NCI-H1694 treated with DMSO at 0.1 percent for 48 hours (cell line): ENCODE data around the gene GSTT2B.
"Not testable (repeated sequence)": the region's sequence is repeated elsewhere in the genome, so short reads cannot be mapped to it uniquely, and the experiment has no call there.

Source experiments
- DNase-seq: peaks from one replicate; lab custom pipeline; 2025; lab: John Stamatoyannopoulos, UW

Gene GSTT2B

GRCh38 chr22:23984430-23984829 is 23.4 kb upstream of the GSTT2B start:
- DNase-seq, result peak; percentile 6

GRCh38 chr22:23980567-23980966 is 19.6 kb upstream of the GSTT2B start:
- DNase-seq, result not testable (repeated sequence)

GRCh38 chr22:23979557-23980240 is 18.7 kb upstream of the GSTT2B start, which contains the start of gene GSTT2:
Gene GSTT2 (plus strand): TSS chr22:23980134.
- not testable (repeated sequence) for DNase-seq

GRCh38 chr22:23977304-23977703 is 16.3 kb upstream of the GSTT2B start:
- not testable (repeated sequence) for DNase-seq

- DNase-seq, result not testable (repeated sequence)
These were observed 13.9 kb upstream of the GSTT2B start for GRCh38 chr22:23974836-23975352.

DNA sequence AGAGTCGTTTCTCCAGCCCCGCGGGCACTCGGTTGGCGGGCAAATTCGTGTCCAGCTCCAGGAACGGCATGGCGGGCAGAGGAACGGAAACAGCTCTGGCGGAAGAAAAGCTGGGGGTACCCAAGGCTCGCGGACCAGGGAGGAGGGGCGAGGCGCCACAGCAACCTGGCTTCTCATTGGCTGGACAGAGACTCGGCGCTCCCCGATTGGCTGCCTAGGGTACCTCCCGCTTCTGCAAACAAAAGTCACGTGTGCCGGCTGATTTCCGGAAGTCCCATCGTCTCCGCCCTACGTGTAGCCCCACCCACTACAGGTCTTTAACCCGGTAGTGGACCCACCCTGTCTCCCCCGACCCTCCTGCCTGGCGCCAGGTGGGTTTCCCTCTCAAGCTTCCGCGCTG is 13.3 kb upstream of the GSTT2B start, which contains the start of gene DDT:
Gene DDT, minus strand, starts transcription at position 97 of the 400 bp plus-strand sequence. Its CDS starts 27 bp downstream, at position 70.
- DNase-seq, result not testable (repeated sequence)

DNA sequence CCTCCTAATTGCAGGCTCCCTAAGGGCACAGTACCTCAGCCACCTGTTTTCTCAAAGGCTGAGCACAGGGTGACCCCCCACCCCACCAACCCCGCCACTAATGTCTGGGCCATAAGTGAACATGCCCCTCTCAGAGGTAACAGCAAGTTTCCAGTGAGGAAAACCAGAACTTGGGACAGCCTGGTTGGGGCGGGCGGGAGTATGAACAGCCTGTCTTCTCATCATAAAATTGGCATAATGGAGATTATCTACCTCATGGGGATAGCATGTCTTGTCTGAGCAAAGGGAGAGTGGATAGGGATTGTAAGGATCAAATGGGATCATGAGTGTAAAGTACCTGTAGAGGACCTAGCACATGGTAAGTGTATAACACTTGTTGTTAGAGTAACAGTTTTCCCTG is 10.9 kb upstream of the GSTT2B start:
- DNase-seq, result not testable (repeated sequence)

DNA sequence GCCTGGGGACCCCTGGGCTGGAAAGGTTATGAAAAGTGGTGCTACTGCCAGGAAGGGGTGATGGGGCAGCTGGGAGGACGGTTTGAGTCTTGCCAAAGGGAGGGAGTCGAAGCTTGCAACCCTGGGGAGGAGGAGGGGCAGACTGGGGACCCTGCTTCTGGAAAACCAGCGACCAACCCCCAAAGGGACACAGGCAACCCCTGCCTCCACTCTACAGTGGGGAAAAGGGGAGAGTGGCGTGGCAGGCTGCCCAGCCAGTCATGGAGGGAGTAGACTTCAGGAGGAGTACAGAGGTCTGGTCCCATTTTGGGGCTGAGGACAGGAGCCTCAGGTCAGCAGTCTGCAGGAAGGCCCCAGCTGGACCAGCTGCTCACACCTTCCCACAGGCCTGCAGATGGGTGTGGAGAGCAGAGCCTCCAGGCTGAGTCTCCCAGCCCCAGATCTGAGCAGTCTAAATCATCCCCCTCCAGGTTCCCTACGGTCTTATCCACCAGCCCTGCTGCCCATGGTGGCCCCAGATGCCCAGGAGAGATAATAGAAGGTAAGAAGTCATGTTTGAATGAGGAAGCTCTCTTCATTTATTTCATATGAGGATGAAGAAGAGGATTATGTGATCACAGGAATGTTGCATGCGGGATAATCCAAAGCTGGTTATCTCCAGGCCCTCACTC is 10.0 kb upstream of the GSTT2B start:
- no peak for DNase-seq

DNA sequence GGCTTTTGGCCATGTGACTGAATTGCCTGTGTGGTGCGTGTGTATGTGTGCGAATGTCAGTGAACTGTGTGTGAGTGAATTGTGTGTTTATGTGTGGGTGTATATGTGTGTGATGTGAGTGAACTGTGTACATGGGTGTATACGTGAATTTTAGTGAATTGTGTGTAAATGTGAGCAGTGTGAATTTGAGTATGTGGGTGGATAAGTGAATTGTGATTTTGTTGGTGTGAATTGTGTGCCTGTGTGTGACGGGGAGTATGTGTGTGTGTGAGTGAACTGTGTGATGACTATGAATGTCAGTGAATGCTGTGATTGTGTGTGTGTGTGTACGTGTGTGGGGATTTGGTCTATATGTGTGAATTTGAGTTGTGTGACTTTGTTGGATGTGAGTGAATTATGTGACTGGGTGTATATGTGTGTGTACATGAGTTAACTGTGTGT is 9.2 kb upstream of the GSTT2B start:
- no peak for DNase-seq

DNA sequence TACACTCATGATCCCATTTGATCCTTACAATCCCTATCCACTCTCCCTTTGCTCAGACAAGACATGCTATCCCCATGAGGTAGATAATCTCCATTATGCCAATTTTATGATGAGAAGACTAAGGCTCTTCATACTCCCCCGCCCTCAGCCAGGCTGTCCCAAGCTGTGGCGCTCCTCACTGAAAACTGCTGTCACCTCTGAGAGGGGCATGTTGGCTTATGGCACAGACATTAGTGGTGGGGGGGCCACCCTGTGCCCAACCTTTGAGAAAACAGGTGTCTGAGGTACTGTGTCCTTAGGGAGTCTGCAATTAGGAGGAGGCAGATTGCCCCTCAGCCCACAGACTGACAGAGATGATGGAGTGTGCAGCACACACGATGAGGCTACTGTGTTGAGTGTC is 8.1 kb upstream of the GSTT2B start:
- no peak for DNase-seq

GRCh38 chr22:23966568-23966967 is 5.6 kb upstream of the GSTT2B start, which contains the start of gene DDTL:
Gene DDTL (plus strand): TSS chr22:23966888. CDS start chr22:23966915, 27 bp downstream.
- not testable (repeated sequence) for DNase-seq

DNA sequence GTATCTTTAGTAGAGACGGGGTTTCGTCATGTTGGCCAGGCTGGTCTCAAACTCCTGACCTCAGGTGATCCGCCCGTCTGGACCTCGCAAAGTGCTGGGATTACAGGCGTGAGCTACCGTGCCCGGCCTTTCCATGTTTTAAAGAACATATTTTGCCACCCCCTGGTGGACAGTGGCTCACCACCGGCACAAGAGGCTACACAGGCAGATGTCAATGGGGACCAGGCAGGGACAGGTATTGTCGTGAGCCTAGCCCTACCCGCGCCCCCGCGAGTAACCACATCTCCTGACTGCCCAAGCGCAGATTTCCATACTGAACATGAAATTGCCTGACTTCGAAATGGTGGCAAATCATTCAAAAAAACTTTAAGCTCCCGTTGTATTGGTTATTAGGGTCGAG is 5.1 kb upstream of the GSTT2B start:
- DNase-seq, result not testable (repeated sequence)

GRCh38 chr22:23956301-23956900 is 4.6 kb downstream of the GSTT2B start:
- peak; percentile 58 for DNase-seq

DNA sequence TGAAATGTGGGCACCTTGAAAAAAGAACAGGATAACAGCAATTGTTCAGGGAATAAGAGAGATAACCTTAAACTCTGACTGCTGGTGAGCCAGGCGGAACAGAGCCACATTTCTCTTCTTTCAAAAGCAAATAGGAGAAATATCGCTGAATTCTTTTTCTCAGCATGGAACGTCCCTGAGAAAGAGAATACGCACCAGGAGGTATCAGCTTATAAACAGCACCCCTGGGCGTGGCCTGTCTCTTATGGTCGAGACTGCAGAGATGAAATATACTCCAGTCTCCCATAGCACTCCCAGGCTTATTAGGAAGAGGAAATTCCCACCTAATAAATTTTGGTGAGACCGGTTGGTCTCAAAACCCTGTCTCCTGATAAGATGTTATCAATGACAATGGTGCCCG is 5.1 kb downstream of the GSTT2B start:
- DNase-seq, result not testable (repeated sequence)

DNA sequence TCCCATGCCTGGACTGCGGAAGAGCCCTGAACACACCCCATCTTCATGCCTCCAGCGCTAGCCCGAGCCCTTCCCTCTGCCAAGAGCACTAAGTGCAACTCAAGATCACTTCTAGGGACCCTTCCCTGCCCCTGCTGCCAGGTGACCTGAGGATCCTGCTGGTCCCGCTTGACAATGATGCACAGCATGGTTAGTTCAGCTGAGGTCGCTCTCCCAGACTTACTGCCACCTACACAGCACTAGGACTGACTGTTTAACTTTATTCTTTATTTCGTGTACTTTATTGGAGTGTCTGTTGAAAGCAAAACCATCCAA is 6.0 kb downstream of the GSTT2B start:
- not testable (repeated sequence) for DNase-seq

GRCh38 chr22:23954193-23954990 is 6.6 kb downstream of the GSTT2B start:
- DNase-seq, result not testable (repeated sequence)

DNA sequence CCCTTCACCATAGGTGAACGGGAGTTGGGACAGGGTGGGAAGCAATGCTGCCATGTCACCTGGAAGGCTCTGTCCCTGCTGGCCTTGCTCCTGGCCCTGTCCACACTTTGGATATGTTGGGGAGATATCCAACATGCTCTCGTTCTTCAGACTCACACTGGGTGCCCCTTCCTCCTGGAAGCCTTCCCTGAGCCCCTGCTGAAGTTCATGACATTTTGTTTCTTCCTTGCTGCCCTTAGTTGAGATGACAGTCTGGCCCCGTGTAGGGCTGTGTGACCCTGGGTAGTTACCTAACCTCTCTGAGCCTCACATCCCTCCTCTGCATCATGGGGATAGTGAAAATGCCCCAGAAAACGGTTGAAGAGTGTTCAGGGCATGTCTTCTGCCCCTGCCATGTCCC is 7.5 kb downstream of the GSTT2B start:
- DNase-seq, result not testable (repeated sequence)

DNA sequence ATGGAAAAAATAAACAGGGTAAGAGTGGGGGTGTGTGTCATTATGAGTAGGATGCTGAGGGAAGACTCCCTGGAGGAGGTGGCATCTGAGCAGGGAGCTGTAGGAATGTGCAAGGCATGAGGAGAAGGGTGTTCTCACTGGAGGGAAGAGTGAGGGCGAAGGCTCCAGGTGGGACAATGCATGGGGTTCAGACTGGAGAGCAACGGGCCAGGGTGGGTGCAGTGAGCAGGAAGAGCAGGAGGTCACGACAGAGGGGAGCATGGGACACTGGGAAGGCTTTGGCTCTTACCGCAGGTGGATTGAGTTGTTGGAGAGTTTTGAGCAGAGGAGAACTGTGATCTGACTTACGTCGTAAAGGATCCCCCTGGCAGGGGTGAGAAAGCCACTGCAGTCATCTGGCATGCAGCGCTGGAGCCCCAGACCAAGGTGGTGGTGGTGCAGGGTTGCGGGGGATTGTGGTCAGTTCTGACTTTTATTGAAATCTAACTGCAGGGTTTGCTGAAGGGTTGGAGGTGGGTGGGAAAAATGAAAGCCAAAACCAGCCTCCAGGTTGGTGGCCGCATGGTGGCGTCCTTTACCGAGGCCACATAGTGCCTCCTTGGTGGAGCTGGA is 8.1 kb downstream of the GSTT2B start:
- not testable (repeated sequence) for DNase-seq

DNA sequence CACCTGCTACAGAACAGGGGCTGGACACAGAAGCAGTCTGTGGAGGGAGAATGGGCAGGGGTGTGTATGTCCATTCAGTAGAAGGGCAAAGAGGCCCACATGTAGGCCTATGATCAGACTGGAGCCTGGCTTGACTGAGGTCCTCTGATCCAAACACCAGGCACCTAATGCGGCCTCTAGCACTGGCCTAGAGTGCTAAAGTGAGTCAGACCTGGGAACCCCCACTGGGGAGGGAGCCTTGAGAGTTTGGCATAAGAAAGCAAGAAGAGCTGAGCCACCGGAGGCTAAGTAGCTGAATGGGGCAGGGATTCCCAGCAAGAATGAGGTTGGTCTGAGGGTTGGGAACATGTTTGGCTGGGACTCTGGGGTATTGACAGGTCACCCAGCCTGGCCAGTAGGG is 9.6 kb downstream of the GSTT2B start:
- not testable (repeated sequence) for DNase-seq

- not testable (repeated sequence) for DNase-seq
These were observed 11.2 kb downstream of the GSTT2B start for GRCh38 chr22:23949764-23950163.

DNA sequence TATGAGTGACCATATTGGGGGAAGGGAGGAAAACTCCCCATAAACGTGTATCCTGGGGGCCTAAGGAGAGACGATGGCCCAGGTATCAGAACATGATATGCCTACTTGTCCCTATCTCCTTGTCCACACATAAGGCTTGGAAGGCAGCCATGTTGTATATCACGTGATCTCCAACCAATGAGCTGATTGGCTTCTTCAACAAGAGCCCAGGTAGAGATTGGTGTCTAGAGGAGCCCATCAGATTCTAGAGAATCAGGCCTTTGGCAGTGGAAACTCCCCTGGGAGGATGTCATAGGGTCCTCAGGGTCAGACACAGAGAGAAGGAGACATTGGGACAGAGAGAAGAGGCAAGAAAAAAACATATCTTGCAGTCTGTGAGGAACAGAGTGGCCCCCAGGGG is 13.6 kb downstream of the GSTT2B start:
- not testable (repeated sequence) for DNase-seq
